Neural crest cell (in vitro differentiated cells): Measurements from ENCODE around the gene APBB3. TPM values are rescaled to one million over a fixed set of nuclear protein-coding genes. Genes with fewer than 3 reads are reported as not detected.
A peak's percentile ranks its signal among the peaks of the same experiment; 100 is the strongest.

Experiments
- DNase-seq: peaks from one replicate; pipeline ENCODE4 v3.0.0; 2021; ENCODE audit warnings: low read depth, mixed read lengths, low spot score
- H3K27ac Mint-ChIP-seq: one replicate; pipeline ENCODE4 v1.8.0; 2021; ENCODE audit warnings: mild to moderate bottlenecking, mixed read lengths; ENCODE audit not compliant: unreplicated experiment
- H3K27me3 Mint-ChIP-seq: 2 replicates; pipeline ENCODE4 v1.8.0; 2021; ENCODE audit warnings: low read depth, mild to moderate bottlenecking, mixed read lengths
- H3K36me3 Mint-ChIP-seq: 2 replicates; pipeline ENCODE4 v1.8.0; 2021; ENCODE audit warnings: low read depth, mild to moderate bottlenecking, mixed read lengths
- H3K4me1 Mint-ChIP-seq: 2 replicates; pipeline ENCODE4 v1.8.0; 2021; ENCODE audit warnings: mixed read lengths
- H3K4me3 Mint-ChIP-seq: one replicate; pipeline ENCODE4 v1.8.0; 2021; ENCODE audit warnings: mild to moderate bottlenecking, mixed read lengths
- H3K9me3 Mint-ChIP-seq: 2 replicates; pipeline ENCODE4 v1.8.0; 2021; ENCODE audit warnings: mixed read lengths
- CTCF ChIP-seq: fragments of 200-600 bp; sonication (generic); conservative IDR thresholded peaks from 2 replicates; pipeline ENCODE4 v1.5.0; 2021; ENCODE audit warnings: antibody characterized with exemption, mild to moderate bottlenecking
- long read RNA-seq: library from polyadenylated mRNA; unstranded; transcript quantifications from one replicate; pipeline ENCODE4 v2.0.0, GENCODE V29; 2020
- total RNA-seq: library from RNA; stranded (reverse); gene quantifications from 2 replicates; pipeline ENCODE4 v1.2.1, GENCODE V29; 2021

Gene APBB3
- total RNA-seq, result 36.2 TPM in 2 replicates
- long read RNA-seq, partial matches to known transcripts, result 0 of 4 reads
- long read RNA-seq, other reads (novel, unspliced or antisense), result 4 of 4 reads

GRCh38 chr5:140564196-140565023 lies at the start of gene APBB3, which contains the start of gene SLC35A4:
TSS of gene APBB3 (minus strand) at chr5:140564598. CDS start at chr5:140564245, 353 bp downstream.
TSS of gene SLC35A4 (plus strand) at chr5:140564828. CDS start at chr5:140567170, 2,342 bp downstream.
- DNase-seq, result peak; percentile 83
- Mint-ChIP-seq H3K36me3 (peaks cover 3% of the 10 kb centered on the region), H3K9me3 (no peaks in the 10 kb centered on the region), H3K4me1 (peaks cover 33% of the 10 kb centered on the region), H3K27ac (peak within 1 kb of the TSS; percentile 97), H3K27me3 (no peaks in the 10 kb centered on the region), H3K4me3 (peak within 1 kb of the TSS; percentile 98)
- TF ChIP-seq CTCF, result no peak

GRCh38 chr5:140611020-140611521 lies 46.7 kb upstream of the APBB3 start:
- peaks cover 4% of the 10 kb centered on the region for H3K36me3 Mint-ChIP-seq
- peak overlapping the region; percentile 43 for H3K27ac Mint-ChIP-seq
- H3K27me3 Mint-ChIP-seq, result peaks cover 3% of the 10 kb centered on the region
- H3K4me3 Mint-ChIP-seq, result no peak overlapping the region
- TF ChIP-seq CTCF, result no peak
- H3K9me3 Mint-ChIP-seq, result peaks cover 2% of the 10 kb centered on the region
- DNase-seq, result no peak
- peaks cover 7% of the 10 kb centered on the region for H3K4me1 Mint-ChIP-seq

- no peak for TF ChIP-seq CTCF
- H3K4me1 Mint-ChIP-seq, result peaks cover 7% of the 10 kb centered on the region
Measured at GRCh38 chr5:140609126-140609525, 44.7 kb upstream of the APBB3 start.

GRCh38 chr5:140608722-140609121 lies 44.3 kb upstream of the APBB3 start:
- DNase-seq, result no peak
- H3K4me3 Mint-ChIP-seq, result no peak overlapping the region
- TF ChIP-seq CTCF, result no peak
- peaks cover 7% of the 10 kb centered on the region for H3K4me1 Mint-ChIP-seq
- H3K9me3 Mint-ChIP-seq, result peaks cover 2% of the 10 kb centered on the region
- peaks cover 4% of the 10 kb centered on the region for H3K36me3 Mint-ChIP-seq
- H3K27ac Mint-ChIP-seq, result no peak overlapping the region
- peaks cover 3% of the 10 kb centered on the region for H3K27me3 Mint-ChIP-seq

More at GRCh38 chr5:140609126-140609525, 44.7 kb upstream of the APBB3 start:
- Mint-ChIP-seq H3K4me3 (no peak overlapping the region), H3K27me3 (peaks cover 3% of the 10 kb centered on the region), H3K36me3 (peaks cover 4% of the 10 kb centered on the region), H3K9me3 (peaks cover 2% of the 10 kb centered on the region), H3K27ac (no peak overlapping the region)
- no peak for DNase-seq

GRCh38 chr5:140607031-140607430 lies 42.6 kb upstream of the APBB3 start:
- Mint-ChIP-seq H3K27me3 (peaks cover 3% of the 10 kb centered on the region), H3K9me3 (peaks cover 2% of the 10 kb centered on the region), H3K36me3 (peaks cover 4% of the 10 kb centered on the region), H3K4me1 (peaks cover 7% of the 10 kb centered on the region), H3K27ac (no peak overlapping the region), H3K4me3 (no peak overlapping the region)
- no peak for DNase-seq
- no peak for TF ChIP-seq CTCF
